Liver (tissue), 9 donors: ENCODE data around the gene ADGRB2. TPM values are rescaled to one million over a fixed set of nuclear protein-coding genes. Genes with fewer than 3 reads are reported as not detected.

ENCODE experiments used
- DNase-seq: peaks from one replicate; pipeline ENCODE4 v3.0.0-alpha.2; 2017; ENCODE audit warnings: low spot score
- H3K27ac ChIP-seq, 2 donors: one replicate each; pipeline ENCODE4 v1.7.0; 2013; ENCODE audit warnings: inconsistent platforms in 2 of 2, low read length in 2 of 2, control low read depth in 1 of 2, low read depth in 1 of 2, mild to moderate bottlenecking in 1 of 2
- H3K27me3 ChIP-seq, 4 donors: one replicate each; pipeline versions ENCODE4 v1.6.1 to v1.7.0; 2013; ENCODE audit warnings: low read length in 3 of 4, inconsistent platforms in 1 of 4, mild to moderate bottlenecking in 1 of 4, moderate library complexity in 1 of 4; ENCODE audit not compliant: control insufficient read depth in 4 of 4, insufficient read depth in 4 of 4
- H3K36me3 ChIP-seq, 4 donors: one replicate each; pipeline versions ENCODE4 v1.6.1 to v1.7.0; 2013; ENCODE audit warnings: low read length in 3 of 4, mild to moderate bottlenecking in 3 of 4, low read depth in 1 of 4, moderate library complexity in 1 of 4; ENCODE audit not compliant: control insufficient read depth in 4 of 4, insufficient read depth in 3 of 4
- H3K4me1 ChIP-seq, 4 donors: one replicate each; pipeline versions ENCODE4 v1.6.1 to v1.7.0; 2013; ENCODE audit warnings: low read length in 3 of 4, mild to moderate bottlenecking in 3 of 4, moderate library complexity in 1 of 4; ENCODE audit not compliant: control insufficient read depth in 4 of 4, insufficient read depth in 4 of 4
- H3K4me3 ChIP-seq, 3 donors: one replicate each; pipeline versions ENCODE4 v1.6.1 to v1.7.0; 2013; ENCODE audit warnings: low read length in 3 of 3, control low read depth in 1 of 3, low read depth in 1 of 3, mild to moderate bottlenecking in 1 of 3
- H3K9ac ChIP-seq, 2 donors: one replicate each; pipeline ENCODE4 v1.7.0; 2013; ENCODE audit warnings: low read length in 2 of 2, mild to moderate bottlenecking in 2 of 2, moderate library complexity in 2 of 2, control low read depth in 1 of 2, low read depth in 1 of 2
- H3K9me3 ChIP-seq, 4 donors: one replicate each; pipeline versions ENCODE4 v1.6.1 to v1.7.0; 2013; ENCODE audit warnings: low read length in 3 of 4; ENCODE audit not compliant: control insufficient read depth in 4 of 4
- ATF3 ChIP-seq: IDR thresholded peaks from 2 replicates; pipeline ENCODE4 v1.6.1; 2016; ENCODE audit warnings: antibody characterized with exemption
- CTCF ChIP-seq: fragments of 150-350 bp; IDR thresholded peaks from 2 replicates; pipeline ENCODE4 v1.5.1; 2017; ENCODE audit warnings: improper control_type of control experiment, low read depth, low read length; ENCODE audit not compliant: missing input control
- EGR1 ChIP-seq, 2 donors: IDR thresholded peaks; 2 replicates each; pipeline ENCODE4 v1.6.1; 2016 to 2018; ENCODE audit warnings: antibody characterized with exemption in 2 of 2, low read depth in 2 of 2
- FOXA1 ChIP-seq: IDR thresholded peaks from 2 replicates; pipeline ENCODE4 v1.6.1; 2016; ENCODE audit warnings: antibody characterized with exemption
- GABPA ChIP-seq, 2 donors: IDR thresholded peaks in 1 of 2; conservative IDR thresholded peaks in 1 of 2; 2 replicates each; pipeline ENCODE4 v1.6.1; 2016; ENCODE audit warnings: antibody characterized with exemption in 2 of 2, mild to moderate bottlenecking in 1 of 2, moderate library complexity in 1 of 2
- HNF4A ChIP-seq, 2 donors: conservative IDR thresholded peaks; 2 replicates each; pipeline ENCODE4 v1.6.1; 2016; ENCODE audit warnings: antibody characterized with exemption in 2 of 2, mild to moderate bottlenecking in 2 of 2
- HNF4G ChIP-seq: IDR thresholded peaks from 2 replicates; pipeline ENCODE4 v1.6.1; 2016; ENCODE audit warnings: antibody characterized with exemption
- JUND ChIP-seq, 2 donors: IDR thresholded peaks; 2 replicates each; pipeline ENCODE4 v1.6.1; 2016; ENCODE audit warnings: antibody characterized with exemption in 2 of 2
- MAX ChIP-seq: IDR thresholded peaks from 2 replicates; pipeline ENCODE4 v1.6.1; 2016; ENCODE audit warnings: antibody characterized with exemption
- NR2F2 ChIP-seq: IDR thresholded peaks from 2 replicates; pipeline ENCODE4 v1.6.1; 2016; ENCODE audit warnings: antibody characterized with exemption
- RAD21 ChIP-seq, 2 donors: IDR thresholded peaks; 2 replicates each; pipeline ENCODE4 v1.6.1; 2016; ENCODE audit warnings: antibody characterized with exemption in 2 of 2, mild to moderate bottlenecking in 2 of 2
- REST ChIP-seq: IDR thresholded peaks from 2 replicates; pipeline ENCODE4 v1.6.1; 2016; ENCODE audit warnings: antibody characterized with exemption, mild to moderate bottlenecking
- RXRA ChIP-seq, 2 donors: IDR thresholded peaks; 2 replicates each; pipeline ENCODE4 v1.6.1; 2017 to 2018; ENCODE audit warnings: antibody characterized with exemption in 2 of 2, mild to moderate bottlenecking in 1 of 2
- SP1 ChIP-seq: IDR thresholded peaks from 2 replicates; pipeline ENCODE4 v1.6.1; 2018; ENCODE audit warnings: antibody characterized with exemption, mild to moderate bottlenecking
- YY1 ChIP-seq: IDR thresholded peaks from 2 replicates; pipeline ENCODE4 v1.6.1; 2016; ENCODE audit warnings: antibody characterized with exemption, mild to moderate bottlenecking
- WGBS: extraction: QIAGEN DNeasy Blood & Tissue Kit; methylation state at CpG from one replicate; pipeline ENCODE4 v1.1.7; 2013; 5-methylcytosine and 5-hydroxymethylcytosine counted together
- polyA plus RNA-seq, 2 donors: library from polyadenylated mRNA; stranded (reverse) in 1 of 2; unstranded in 1 of 2; fragments of 200-250 nt in 1 of 2; fragments of >200 nt in 1 of 2; fragmentation: Nextera tagmentation in 1 of 2; extraction: Ambion mirVana in 1 of 2; gene quantifications; one replicate each; pipeline versions ENCODE4 v1.2.1 to v1.2.3, GENCODE V29; 2013 to 2015
- total RNA-seq, 2 donors: library from RNA; depleted of rRNA; stranded (reverse); fragments of >200 nt; gene quantifications; one replicate each; pipeline ENCODE4 v1.2.3, GENCODE V29; 2014
- donor health status: healthy.
- donor health status: healthy.
- donor health status: healthy.
- donor health status: healthy.
- donor health status: healthy.

Gene ADGRB2
- total and polyA plus RNA-seq, 4 donors: under 0.01 to 0.05 (median 0.05) TPM; not detected in 1

- TF ChIP-seq GABPA (IDR thresholded peaks at IDR 0.05 in 1 of 2, conservative IDR thresholded peaks at IDR 0.05 in 1 of 2) (no peak), ATF3 (no peak), HNF4A (conservative IDR thresholded peaks at IDR 0.05) (no peak)
Measured at GRCh38 chr1:31793586-31794285, 29.6 kb upstream of the ADGRB2 start (continued).

- no peaks in the 10 kb centered on the region for H3K36me3 ChIP-seq
- no peak overlapping the region for H3K27ac ChIP-seq
- WGBS: 90% methylated on average over 6 of the region's 6 CpGs
- peaks cover 0 to 12% (median 6%) of the 10 kb centered on the region in 4 donors for H3K4me1 ChIP-seq
- no peak overlapping the region for H3K4me3 ChIP-seq
- H3K9ac ChIP-seq: no peak overlapping the region
- peaks cover 0 to 3% (median under 1%) of the 10 kb centered on the region in 4 donors for H3K27me3 ChIP-seq
- DNase-seq: no peak
- no peak for TF ChIP-seq REST
- no peaks in the 10 kb centered on the region for H3K9me3 ChIP-seq
Measured at GRCh38 chr1:31793086-31793485, 28.9 kb upstream of the ADGRB2 start.

GRCh38 chr1:31792541-31792940 is 28.4 kb upstream of the ADGRB2 start:
- DNase-seq: no peak
- Histone ChIP-seq H3K36me3 (no peaks in the 10 kb centered on the region), H3K4me1 (peaks cover 0 to 12% (median 6%) of the 10 kb centered on the region in 4 donors), H3K4me3 (no peak overlapping the region), H3K27ac (no peak overlapping the region), H3K9me3 (no peaks in the 10 kb centered on the region), H3K9ac (no peak overlapping the region), H3K27me3 (peaks cover 0 to 2% (median 0%) of the 10 kb centered on the region in 4 donors)
- TF ChIP-seq CTCF: no peak
- TF ChIP-seq HNF4G: no peak
- TF ChIP-seq FOXA1: no peak
- TF ChIP-seq NR2F2: no peak
- TF ChIP-seq SP1: no peak
- no peak for TF ChIP-seq EGR1 (IDR thresholded peaks at IDR 0.05; ENCODE audit: low read depth in 2 of 2)
- no peak for TF ChIP-seq MAX
- no peak for TF ChIP-seq YY1
- TF ChIP-seq JUND (IDR thresholded peaks at IDR 0.05): no peak
- TF ChIP-seq ATF3: no peak
- TF ChIP-seq GABPA (IDR thresholded peaks at IDR 0.05 in 1 of 2, conservative IDR thresholded peaks at IDR 0.05 in 1 of 2): no peak
- no peak for TF ChIP-seq RXRA (IDR thresholded peaks at IDR 0.05)
- no peak for TF ChIP-seq REST
- TF ChIP-seq RAD21 (IDR thresholded peaks at IDR 0.05): no peak
- WGBS: 76% methylated on average over 4 of the region's 4 CpGs
